HG03045 (cell line): ENCODE data around the gene SRI.

Source experiments
- ATAC-seq: cut with Tn5 transposase; IDR thresholded peaks from one replicate; pipeline ENCODE4 v1.9.1; 2021; ENCODE audit warnings: mild to moderate bottlenecking, moderate library complexity; ENCODE audit not compliant: unreplicated experiment

The SRI gene

DNA sequence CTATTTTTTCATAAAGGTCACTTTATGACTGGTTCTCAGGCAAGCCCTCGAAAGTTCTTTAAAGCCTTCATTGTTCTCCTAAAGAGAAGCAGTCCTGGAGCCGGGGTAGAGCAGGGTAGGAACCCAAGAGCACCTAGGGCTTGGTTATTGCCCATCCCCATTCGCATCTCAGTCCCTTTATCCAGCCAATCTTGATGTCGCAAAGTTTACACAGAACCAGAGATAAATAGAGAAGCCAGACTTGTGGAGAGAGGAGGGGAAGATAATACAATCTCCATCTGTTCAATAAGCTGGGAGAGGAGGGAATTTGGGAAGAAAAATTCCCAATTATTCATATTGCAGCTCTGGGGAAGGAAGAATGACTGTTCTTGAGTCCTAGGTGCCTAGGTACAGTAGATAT lies 6.4 kb upstream of the SRI start:
- ATAC-seq: no peak

DNA sequence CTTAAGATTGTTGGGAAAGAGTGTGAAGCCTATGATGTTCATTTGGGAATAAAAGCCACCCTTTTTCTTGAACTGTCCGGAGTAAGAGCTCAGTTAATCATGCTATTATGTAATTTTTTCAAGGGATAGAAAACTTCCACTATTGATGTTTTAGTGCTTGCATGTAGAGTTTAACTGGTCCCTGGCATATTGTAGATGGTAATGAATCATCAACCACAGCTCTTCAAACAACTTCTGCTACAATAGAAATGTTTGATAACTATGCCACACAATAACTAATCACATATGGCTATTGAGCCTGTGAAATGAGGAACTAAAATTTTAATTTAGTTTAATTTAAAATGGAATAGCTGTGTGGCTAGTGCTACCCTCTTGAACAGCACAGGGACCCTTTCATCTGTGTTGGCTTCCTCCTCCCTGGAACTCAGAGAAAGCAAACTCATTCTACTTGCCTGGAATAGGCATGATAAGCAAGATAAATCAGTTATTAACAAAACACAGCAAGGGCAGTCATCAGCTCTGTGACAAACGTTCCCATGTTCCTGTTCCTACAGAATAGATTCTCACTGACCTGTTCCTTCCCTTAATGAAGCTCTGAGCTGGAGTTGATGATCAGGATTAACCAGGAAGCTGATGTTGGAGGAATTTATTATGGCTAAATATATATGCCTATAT lies 4.9 kb upstream of the SRI start:
- ATAC-seq: no peak

DNA sequence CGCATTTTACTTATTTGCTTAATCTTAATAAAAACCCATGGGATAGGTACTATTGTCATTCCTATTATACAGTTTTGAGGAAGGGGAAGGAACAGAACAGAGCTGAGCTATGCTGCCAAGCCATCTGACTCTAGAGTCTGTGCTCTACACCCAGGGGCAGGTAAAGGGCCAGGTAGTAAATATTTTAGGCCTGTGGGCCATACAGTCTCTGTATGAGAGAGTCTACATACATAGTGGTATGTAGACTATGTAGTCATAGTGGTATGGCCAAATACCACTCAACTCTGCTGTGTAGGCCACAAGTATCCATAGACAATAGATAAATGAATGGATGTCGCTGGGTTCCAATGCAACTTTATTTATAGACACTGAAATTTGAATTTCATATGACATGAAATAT lies 3.4 kb upstream of the SRI start:
- ATAC-seq: no peak

DNA sequence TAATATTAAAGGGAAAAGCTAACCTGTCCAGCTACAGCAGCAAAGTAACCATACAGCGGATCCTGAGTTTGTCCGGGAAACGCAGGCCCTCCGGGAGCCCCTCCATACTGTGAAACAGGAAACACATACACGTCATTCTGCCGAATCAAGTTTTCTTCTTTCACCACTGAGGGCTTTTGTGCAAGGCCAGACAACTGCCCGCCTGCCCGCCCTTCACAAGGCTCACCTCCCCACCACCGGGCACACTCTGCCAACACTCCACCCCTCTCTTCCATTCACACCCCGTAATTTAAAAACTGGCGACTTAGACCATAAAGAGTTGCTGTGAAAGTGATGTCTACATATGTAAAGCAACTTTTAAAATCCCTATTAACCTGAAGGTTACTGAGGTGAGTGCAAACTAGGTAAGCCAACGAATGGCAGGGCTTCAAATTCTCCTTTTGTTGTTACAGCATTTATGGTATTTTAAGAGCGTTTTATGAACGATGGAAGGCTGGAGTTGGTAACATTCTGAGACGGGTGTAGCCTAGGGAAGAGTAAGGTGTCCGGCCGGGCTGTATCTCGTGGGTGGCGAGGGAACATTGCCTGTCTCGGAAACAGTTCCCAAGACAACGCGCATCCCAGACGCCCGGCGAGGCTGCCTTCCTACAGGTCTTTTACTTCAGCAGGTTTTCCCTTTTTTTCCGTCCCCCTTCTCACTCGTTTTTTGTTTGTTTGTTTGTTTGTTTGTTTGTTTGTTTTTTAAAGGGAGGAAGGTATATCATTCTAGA lies 817 bp downstream of the SRI start:
- peak; percentile 24 for ATAC-seq

DNA sequence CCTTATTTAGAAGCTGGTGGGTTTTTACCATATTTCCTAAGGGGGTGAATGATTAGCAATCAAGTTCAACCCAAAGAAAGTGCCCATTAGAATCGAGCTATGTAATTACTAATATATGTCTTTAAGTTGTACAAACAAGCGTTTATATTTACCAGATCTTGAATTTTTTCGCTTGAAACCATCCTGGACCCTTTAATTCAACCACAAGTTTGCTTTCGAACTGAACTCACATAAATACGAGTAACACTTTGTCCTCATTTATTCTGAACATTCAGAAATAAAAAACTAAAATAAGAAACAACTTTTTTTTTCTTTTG lies 1.5 kb downstream of the SRI start:
- ATAC-seq: no peak

DNA sequence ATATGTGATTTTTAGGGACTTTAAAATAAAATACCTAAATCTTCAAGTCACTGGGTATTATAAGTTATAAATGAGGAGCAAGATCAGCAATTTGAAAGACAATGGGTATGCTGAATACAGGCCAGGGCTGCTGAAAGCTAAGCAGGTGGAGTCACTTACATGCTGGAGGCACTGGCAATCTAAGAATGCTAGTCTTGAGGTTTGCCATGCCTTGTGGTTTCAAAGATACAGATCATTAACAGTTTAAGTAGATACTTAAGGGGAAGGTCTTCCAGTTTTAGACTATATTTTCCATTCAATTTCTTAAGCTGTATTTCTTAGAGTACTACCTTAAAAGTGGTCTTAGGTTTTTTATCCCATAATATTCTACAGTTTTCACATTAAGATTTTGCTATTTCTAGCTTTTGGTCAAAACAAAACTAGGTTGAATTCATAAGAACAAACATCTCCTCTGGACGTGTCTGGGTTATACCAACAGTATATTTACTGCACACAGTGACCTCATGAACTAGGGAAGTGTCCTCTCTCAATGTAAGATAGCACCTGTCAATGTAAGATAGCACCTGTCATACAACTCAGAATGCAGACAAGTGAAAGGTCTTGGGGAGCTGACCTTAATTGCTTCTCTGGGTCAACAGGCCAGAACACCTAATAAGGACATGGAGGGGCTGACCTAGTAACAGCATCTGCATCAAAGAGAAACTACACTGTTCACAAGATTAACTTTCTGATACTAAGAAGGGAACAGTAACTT lies 2.0 kb downstream of the SRI start:
- peak; percentile 70 for ATAC-seq

DNA sequence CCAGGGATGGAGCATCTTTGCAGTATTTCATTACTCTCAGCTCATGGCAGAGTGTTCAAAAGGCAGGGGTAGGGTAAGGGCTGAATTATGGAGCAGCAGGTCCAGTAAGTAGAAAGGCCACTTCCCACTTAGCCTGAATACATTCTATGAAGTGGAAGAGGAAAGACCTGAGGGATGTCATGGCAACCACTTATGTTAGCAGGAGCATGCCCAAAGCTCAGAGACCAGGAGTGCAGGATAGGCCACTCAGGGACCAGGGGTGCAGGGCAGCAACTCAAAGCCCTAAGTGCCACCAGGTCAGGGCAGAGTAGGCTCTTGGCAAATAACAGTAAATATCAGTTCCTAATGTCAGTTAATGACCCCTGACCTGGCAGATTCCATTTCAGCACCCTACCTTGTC lies 3.6 kb downstream of the SRI start:
- ATAC-seq: no peak

DNA sequence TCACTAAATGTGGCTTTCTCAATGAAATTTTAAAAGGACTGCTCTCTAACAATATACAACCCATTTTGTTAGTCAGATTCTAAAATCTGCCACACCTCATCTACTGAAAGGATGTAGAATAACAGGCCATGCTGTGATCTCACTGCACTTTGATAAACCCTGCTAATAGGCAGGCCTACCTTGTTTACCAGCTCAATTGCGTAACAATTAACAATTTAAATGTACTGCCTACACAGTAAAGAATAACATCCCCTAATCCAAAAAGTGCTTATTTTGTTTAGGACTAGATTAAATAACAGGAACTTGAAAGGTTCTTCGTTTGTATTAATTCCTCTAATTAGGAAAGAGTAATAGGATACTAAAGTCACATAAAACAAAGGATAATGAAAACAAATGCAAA lies 4.5 kb downstream of the SRI start:
- no peak for ATAC-seq

DNA sequence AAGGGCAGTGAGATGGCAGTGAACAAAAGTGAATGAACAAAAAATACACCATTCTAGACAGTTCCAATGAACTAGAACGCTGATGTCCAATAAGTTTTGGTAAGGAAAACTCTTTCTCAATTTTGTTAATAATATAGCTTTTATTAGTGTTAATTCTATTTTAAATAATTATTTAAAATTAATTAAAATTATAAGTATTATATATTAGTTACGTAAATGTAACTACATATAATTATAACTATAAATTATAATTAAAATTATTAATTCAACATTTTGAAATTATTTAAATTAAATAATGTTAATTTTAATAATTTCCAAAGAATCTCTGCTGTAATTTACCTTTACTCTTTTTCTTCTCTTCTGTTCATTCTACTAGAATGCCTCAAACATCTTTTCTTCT lies 5.4 kb downstream of the SRI start:
- ATAC-seq: no peak

DNA sequence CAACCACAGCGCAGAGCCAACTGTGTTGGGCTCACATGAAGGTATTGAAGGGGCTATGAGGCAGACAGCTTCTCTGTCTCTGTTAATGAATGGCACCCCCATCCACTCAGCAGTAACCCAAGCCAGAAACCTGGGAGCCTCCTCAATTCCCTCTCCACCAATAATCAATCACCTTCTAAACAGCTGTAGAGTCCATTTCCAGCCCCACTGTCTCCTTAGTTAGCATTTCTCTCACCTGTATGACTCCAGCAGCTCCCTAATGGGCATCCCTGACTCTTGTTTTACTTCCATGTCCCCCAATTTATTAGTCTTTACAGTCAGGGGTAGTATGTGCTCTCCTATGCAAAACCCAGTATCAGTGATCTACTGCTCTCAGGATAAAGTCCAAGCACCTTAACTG lies 6.9 kb downstream of the SRI start:
- no peak for ATAC-seq

DNA sequence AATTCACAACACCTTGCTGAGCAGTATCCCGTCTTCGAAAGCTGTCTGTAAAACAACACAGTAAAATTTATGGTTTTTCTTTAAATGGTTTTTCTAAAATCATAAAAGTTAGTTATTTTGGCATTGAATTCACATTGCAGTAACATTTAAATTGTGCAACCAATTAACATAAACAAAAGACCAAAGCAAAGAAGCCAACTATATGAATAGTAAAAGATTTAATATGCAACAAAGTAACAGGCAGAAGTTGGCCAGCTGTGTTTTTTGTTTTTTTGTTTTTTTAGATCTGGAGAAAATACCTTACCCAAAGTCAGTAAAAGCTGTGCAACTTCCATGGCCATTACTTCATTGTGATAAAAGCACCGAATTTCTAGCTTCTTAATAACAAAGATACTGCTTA lies 11.3 kb downstream of the SRI start:
- no peak for ATAC-seq

DNA sequence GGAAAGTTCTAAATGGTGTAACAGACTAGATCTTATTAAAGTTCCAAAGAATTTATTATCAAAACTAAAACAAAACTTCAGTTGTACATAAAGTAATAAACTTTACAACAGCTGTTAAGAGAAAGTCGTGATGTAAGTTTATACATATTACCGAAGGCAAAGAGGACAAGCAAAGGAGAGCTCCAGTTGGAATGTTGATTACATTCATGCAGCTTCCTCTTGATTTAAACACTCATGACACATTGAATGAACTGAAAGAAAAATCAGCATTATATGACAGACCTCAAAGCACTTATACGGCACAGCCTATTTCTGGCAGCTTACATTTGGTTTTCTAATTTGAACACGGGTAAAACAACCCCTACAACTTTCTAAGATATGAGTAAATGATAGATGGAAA lies 13.6 kb downstream of the SRI start:
- ATAC-seq: no peak

DNA sequence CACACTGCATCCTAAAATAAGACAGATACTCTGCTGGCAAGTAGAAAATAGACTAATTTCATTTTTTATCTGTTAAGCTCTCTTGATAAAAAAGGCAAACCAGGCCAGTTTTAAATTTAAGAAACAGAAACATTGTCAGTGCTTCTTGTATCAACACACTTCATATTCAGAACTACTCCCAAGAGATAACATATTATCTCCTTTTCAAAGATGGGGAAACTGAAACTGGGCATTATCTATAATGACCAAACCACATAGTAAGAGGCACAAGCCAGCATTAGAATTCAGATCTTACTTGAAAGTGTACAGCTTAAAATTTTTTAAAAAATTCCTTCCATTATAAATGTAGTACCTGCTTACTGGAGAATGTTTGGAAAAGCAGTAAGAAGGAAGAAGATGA lies 14.7 kb downstream of the SRI start:
- no peak for ATAC-seq

DNA sequence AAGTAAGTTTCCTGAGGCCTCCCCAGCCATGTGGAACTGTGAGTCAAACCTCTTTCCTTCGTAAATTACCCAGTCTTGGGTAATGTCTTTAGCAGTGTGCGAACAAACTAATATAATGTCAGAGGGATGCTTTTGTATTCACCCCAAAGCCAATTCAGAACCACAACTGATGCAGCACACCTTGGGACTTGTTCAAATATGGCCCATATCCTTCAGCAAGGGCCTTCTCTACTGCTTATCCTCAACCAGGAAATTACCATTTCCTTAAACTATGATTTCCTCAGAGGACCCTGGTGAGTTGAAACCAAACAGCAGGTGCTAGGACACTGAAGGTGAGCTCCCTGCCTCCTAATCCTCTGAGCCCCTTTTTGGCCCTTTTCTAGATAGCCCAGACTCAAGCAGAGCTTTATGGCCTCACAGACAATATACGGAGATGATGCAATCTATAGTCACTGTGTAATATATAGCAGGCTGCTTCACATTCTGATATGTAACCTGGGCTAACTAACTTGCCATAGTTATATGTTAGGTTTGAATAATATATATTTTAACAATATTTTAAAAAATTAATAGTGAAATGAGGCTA lies 15.2 kb downstream of the SRI start:
- ATAC-seq: no peak

DNA sequence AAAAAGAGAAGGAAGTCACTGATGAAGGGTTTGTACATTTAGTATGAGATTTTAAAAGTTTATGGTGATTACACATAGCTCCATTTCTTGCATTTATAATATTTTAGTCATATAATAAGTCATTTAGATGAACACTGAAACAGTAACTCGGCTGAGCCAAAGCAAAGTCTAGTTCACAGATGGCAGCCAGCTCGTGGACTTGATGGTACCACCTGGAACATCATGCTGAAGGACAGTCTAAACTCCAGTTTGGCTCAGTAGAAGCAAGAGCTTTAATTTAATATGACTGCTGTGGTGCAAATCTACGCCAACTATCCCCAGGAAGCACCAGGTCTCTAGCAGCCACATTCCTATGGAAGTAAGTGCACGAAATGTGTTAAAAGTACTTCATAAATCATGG lies 16.4 kb downstream of the SRI start:
- no peak for ATAC-seq

DNA sequence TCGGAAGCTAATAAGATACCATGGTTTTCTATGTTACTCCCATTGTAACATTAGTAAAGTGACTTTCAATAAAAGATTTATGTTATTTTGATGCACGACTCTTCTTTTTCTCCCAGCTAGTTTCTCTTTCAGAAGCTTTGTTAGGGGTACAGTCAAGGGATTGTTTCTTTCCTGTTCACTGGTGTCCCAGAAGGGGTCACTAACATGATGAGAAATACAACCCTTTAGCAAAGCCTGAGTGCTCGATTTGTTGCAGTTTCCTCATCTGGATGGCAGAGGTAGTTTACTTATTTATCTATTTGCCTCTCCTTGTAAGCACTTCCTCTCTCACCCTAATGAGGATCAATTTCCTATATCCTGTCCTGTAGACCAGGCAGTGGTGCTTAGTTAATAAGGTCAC lies 17.0 kb downstream of the SRI start:
- ATAC-seq: no peak

DNA sequence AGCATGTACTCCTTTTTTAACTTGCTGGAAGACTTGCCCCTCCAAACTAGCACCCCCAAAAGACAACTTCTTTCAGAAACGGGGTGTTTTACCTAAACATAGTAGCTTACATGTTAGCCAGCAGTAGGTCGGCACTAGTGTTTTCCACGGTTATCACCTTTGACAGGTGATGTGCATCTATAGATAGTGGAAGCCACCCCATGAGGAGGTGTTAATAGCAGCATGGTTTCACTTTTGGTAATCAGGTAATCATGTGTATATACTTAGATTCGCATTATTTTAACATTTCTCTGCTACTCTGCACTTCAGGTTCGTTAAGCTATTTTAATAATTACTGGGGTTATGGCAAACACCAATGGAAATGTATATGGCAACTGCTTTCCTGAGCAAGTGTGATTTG lies 17.6 kb downstream of the SRI start:
- ATAC-seq: no peak

DNA sequence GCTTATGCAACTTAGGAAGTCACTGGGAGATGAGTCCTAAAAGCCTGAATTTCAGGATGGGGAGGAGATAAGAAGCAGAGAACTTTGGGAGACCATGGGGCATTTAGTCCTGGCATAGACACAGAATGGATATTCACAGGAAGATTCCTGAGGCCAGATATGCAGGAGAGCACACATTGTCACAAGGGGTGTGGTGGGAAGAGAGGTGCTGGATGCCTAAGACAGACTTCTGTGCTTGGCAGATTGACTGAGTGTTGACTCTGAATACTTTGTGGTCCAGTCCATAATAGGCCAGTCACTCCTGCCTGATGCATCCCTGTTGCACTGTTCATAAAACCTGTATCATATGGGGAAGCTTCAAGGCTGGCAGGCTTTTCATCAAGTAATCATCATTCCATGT lies 18.5 kb downstream of the SRI start:
- ATAC-seq: no peak

DNA sequence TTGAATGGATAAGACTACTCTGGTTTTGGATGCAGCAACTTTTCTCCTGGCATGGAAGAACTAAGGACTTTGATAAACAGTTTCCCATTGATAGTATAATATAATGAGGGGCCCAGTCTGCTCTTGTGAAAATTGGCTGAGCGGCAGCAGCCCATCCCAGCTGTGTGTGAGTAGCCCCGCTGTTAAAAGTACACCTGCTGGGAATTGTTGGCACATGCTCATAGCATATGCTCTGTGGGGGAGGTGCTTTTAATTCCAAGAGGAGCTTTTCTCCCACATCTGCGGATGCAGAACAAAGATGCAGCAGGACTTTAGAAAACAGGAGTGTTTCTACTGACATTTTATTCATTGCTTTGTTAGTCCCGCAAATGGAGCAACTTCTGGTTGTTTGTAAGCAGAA lies 19.0 kb downstream of the SRI start:
- no peak for ATAC-seq

DNA sequence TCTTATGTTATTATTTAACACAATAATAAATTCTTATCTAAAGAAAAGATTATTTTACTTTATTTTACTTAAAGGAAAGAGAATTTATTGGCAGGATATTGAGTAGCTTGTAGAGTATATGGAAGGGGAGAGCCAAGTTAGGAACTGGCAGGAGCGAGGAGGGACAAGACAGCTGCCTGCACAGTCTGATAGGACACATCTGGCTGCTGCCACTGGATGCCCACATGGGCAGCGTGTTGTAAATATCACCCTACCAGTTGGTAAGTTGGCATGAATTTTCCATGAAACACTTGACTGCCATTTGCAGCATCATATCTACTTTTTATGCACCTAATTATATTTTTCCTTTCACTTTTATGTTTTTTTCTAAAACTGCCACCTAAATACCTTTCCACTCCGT lies 19.6 kb downstream of the SRI start:
- ATAC-seq: no peak

DNA sequence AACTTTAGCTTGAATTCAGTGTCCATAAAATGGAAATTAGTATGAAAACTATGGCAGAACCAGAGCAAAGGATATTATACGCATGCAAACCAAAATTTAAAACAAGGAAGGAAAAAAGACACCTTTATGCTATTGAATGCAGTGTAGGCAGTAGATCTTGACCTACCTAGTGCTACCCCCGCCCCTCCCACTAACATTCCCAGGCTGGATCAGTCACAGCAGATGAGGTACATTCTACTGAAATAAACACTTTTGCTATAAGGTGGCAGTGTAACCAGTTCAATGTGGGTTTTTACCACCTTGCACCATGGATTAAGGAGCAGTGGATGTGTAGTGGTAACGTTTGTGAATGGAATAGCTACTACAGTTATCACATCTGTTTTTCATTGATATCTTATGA lies 27.9 kb downstream of the SRI start:
- ATAC-seq: no peak

DNA sequence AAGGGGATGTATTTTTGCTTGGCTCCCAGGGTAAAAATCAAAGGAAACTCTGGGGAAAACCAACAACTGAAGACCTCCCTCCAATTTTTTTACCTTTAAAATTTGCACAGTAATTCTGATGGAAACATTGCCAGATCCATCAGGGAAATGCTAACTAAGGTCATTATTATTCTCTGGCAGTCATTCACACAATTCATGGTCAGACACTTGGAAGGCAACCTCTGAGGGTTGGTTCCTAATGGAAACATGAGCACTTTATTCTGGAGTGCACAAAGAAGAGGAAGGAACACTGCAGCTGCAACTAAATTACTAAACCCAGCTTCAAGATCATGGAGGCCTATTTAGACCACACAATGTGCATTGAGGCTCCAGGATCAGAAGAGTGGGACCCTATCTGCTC lies 34.2 kb downstream of the SRI start:
- ATAC-seq: no peak
